Measurements from ENCODE around the gene TNFRSF1A. TPM values are rescaled to one million over a fixed set of nuclear protein-coding genes. Genes with fewer than 3 reads are reported as not detected.

Gene TNFRSF1A
- total and polyA plus RNA-seq, 9 of the 15 experiments (the other 6 are each of a cell fraction or from before 2014, with no cell fraction given): 0.76 to 43.5 (median 30.0) TPM

- H3K27ac ChIP-seq (ENCODE audit: extremely low read depth, low read depth, low read length): no peak overlapping the region
- no peaks in the 10 kb centered on the region; a peak in 1 of 5 replicates for H3K4me1 ChIP-seq (replicated peaks in 1 of 2; ENCODE audit: control insufficient read depth in 2 of 2, insufficient read depth in 2 of 2, low read length in 2 of 2)
- H3K9ac ChIP-seq (ENCODE audit: insufficient read depth in 1 of 2, low read depth in 2 of 2, low read length in 2 of 2): no peak overlapping the region
- no TSS peak for BruUV-seq (replicated peaks)
- H3K9me3 ChIP-seq (replicated peaks; ENCODE audit: control insufficient read depth, insufficient read depth, low read depth, low read length): no peaks in the 10 kb centered on the region
- DNase-seq (ENCODE audit: extremely low read depth in 1 of 4, low spot score in 3 of 4) (no peak), FAIRE-seq (no peak), ATAC-seq (no peak)
- H3K36me3 ChIP-seq (ENCODE audit: control insufficient read depth, insufficient read depth, low read length): no peaks in the 10 kb centered on the region
- no peak overlapping the region for H2AFZ ChIP-seq (ENCODE audit: low read depth, low read length)
- H3K4me3 ChIP-seq: no peak overlapping the region
- CTCF ChIA-PET (ENCODE audit: low intra/inter-chr PET ratio): no interaction called here
- POLR2A ChIA-PET: interaction anchor here (0.7 kb wide), 2 partner anchors 34 to 265 kb away, joined by 3 to 4 read pairs; no protein-coding TSS in a partner anchor
- H3K4me2 ChIP-seq (ENCODE audit: insufficient read depth, low read length): no peak overlapping the region
- H3K9me1 ChIP-seq (ENCODE audit: control insufficient read depth, insufficient read depth, low read length): no peaks in the 10 kb centered on the region
- WGBS (ENCODE audit: insufficient coverage, low coverage, missing lambda C conversion rate): 9% methylated on average over 3 of the region's 3 CpGs
- H4K20me1 ChIP-seq (replicated peaks; ENCODE audit: control insufficient read depth, insufficient read depth, low read length): no peaks in the 10 kb centered on the region
- no peaks in the 10 kb centered on the region for H3K27me3 ChIP-seq (ENCODE audit: control insufficient read depth in 2 of 2, insufficient read depth in 2 of 2, low read length in 2 of 2)
- in situ Hi-C loops (cut with MboI) (no loop called here), intact Hi-C loops (cut with micrococcal nuclease) (no loop called here)
- no peaks in the 10 kb centered on the region for H3K79me2 ChIP-seq (ENCODE audit: control insufficient read depth, insufficient read depth, low read length)
- TF ChIP-seq ZNF217 (CRISPR knock-in tag; IDR thresholded peaks at IDR 0.05): no peak
- TF ChIP-seq TEAD2 (tag; IDR thresholded peaks at IDR 0.05): no peak
- TF ChIP-seq HNRNPUL1 (IDR thresholded peaks at IDR 0.05; ENCODE audit: low read length): no peak
- TF ChIP-seq ILK (tag; IDR thresholded peaks at IDR 0.05; ENCODE audit: borderline replicate concordance, low read depth): no peak
- no peak for TF ChIP-seq SAFB2 (IDR thresholded peaks at IDR 0.05; ENCODE audit: borderline replicate concordance, low read depth, low read length, severe bottlenecking)
- TF ChIP-seq SP2 (IDR thresholded peaks at IDR 0.05; ENCODE audit: extremely low read depth, low read depth, low read length, poor library complexity, severe bottlenecking): no peak
- no peak for TF ChIP-seq NR1H2 (CRISPR knock-in tag; IDR thresholded peaks at IDR 0.05)
- TF ChIP-seq ZFP36 (IDR thresholded peaks at IDR 0.05; ENCODE audit: low read depth, low read length, partially characterized antibody): no peak
- no peak for TF ChIP-seq E4F1 (CRISPR knock-in tag; IDR thresholded peaks at IDR 0.05; ENCODE audit: borderline replicate concordance)
- no peak for TF ChIP-seq SRSF1 (IDR thresholded peaks at IDR 0.05; ENCODE audit: low read depth, low read length)
- no peak for TF ChIP-seq HNRNPL (IDR thresholded peaks at IDR 0.05; ENCODE audit: low read depth, low read length)
- TF ChIP-seq, protein P1, sequence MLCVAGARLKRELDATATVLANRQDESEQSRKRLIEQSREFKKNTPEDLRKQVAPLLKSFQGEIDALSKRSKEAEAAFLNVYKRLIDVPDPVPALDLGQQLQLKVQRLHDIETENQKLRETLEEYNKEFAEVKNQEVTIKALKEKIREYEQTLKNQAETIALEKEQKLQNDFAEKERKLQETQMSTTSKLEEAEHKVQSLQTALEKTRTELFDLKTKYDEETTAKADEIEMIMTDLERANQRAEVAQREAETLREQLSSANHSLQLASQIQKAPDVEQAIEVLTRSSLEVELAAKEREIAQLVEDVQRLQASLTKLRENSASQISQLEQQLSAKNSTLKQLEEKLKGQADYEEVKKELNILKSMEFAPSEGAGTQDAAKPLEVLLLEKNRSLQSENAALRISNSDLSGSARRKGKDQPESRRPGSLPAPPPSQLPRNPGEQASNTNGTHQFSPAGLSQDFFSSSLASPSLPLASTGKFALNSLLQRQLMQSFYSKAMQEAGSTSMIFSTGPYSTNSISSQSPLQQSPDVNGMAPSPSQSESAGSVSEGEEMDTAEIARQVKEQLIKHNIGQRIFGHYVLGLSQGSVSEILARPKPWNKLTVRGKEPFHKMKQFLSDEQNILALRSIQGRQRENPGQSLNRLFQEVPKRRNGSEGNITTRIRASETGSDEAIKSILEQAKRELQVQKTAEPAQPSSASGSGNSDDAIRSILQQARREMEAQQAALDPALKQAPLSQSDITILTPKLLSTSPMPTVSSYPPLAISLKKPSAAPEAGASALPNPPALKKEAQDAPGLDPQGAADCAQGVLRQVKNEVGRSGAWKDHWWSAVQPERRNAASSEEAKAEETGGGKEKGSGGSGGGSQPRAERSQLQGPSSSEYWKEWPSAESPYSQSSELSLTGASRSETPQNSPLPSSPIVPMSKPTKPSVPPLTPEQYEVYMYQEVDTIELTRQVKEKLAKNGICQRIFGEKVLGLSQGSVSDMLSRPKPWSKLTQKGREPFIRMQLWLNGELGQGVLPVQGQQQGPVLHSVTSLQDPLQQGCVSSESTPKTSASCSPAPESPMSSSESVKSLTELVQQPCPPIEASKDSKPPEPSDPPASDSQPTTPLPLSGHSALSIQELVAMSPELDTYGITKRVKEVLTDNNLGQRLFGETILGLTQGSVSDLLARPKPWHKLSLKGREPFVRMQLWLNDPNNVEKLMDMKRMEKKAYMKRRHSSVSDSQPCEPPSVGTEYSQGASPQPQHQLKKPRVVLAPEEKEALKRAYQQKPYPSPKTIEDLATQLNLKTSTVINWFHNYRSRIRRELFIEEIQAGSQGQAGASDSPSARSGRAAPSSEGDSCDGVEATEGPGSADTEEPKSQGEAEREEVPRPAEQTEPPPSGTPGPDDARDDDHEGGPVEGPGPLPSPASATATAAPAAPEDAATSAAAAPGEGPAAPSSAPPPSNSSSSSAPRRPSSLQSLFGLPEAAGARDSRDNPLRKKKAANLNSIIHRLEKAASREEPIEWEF (CRISPR knock-in tag; IDR thresholded peaks at IDR 0.05): no peak
- TF ChIP-seq RBBP5 (IDR thresholded peaks at IDR 0.05; ENCODE audit: borderline replicate concordance, insufficient read depth, low read length, poor library complexity, severe bottlenecking): no peak
- TF ChIP-seq MCM5 (IDR thresholded peaks at IDR 0.05; ENCODE audit: low read depth): no peak
- no peak for TF ChIP-seq CGGBP1 (CRISPR knock-in tag; IDR thresholded peaks at IDR 0.05)
- no peak for TF ChIP-seq ZNF311 (CRISPR knock-in tag; IDR thresholded peaks at IDR 0.05)
Measured at GRCh38 chr12:6302621-6303020, 39.3 kb downstream of the TNFRSF1A start.

Data from K562 (cell line).